Upper lobe of left lung (tissue), 4 donors: Measurements from ENCODE around the gene REM1.
"Not testable (repeated sequence)": the region's sequence is repeated elsewhere in the genome, so short reads cannot be mapped to it uniquely, and the experiment has no call there.

Experiments
- EP300 ChIP-seq, 4 donors: sonication (generic); formaldehyde crosslinking; IDR thresholded peaks; one replicate each; pipeline ENCODE4 v1.5.1; 2017; ENCODE audit warnings: antibody characterized with exemption in 4 of 4, control low read depth in 2 of 4
- POLR2A ChIP-seq, 4 donors: fragments of 450-650 bp; IDR thresholded peaks; one replicate each; pipeline ENCODE4 v1.5.1; 2016 to 2017; ENCODE audit warnings: antibody characterized with exemption in 4 of 4, mild to moderate bottlenecking in 2 of 4
- POLR2AphosphoS5 ChIP-seq, 2 donors: sonication (generic); formaldehyde crosslinking; IDR thresholded peaks; one replicate each; pipeline ENCODE4 v1.5.1; 2017; ENCODE audit warnings: antibody characterized with exemption in 2 of 2
- TF ChIP-seq, protein P1 (sequence below), 6 experiments: fragments of 450-650 bp in 4 of 6; fragments of 200-600 bp in 2 of 6; sonication (generic) in 2 of 6; IDR thresholded peaks; one replicate each; pipeline ENCODE4 v1.5.1; 2016 to 2019; ENCODE audit warnings: antibody characterized with exemption in 6 of 6

DNA sequence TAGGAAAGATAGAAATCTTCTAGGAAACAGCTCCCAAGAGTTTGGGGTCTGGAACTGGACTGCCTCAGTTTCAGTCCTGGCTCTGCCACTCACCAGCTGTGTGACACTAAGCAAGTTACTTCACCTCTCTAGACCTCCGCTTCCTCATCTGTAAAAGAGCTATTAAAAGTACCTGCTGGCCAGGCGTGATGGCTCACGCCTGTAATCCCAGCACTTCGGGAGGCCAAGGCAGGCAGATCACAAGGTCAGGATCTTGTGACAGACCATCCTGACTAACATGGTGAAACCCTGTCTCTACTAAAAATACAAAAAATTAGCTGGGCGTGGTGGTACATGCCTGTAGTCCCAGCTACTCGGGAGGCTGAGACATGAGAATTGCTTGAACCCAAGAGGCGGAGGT is 46.2 kb downstream of the REM1 start:
- not testable (repeated sequence) for TF ChIP-seq EP300, POLR2AphosphoS5, POLR2A (IDR thresholded peaks at IDR 0.05)
- TF ChIP-seq, protein P1, sequence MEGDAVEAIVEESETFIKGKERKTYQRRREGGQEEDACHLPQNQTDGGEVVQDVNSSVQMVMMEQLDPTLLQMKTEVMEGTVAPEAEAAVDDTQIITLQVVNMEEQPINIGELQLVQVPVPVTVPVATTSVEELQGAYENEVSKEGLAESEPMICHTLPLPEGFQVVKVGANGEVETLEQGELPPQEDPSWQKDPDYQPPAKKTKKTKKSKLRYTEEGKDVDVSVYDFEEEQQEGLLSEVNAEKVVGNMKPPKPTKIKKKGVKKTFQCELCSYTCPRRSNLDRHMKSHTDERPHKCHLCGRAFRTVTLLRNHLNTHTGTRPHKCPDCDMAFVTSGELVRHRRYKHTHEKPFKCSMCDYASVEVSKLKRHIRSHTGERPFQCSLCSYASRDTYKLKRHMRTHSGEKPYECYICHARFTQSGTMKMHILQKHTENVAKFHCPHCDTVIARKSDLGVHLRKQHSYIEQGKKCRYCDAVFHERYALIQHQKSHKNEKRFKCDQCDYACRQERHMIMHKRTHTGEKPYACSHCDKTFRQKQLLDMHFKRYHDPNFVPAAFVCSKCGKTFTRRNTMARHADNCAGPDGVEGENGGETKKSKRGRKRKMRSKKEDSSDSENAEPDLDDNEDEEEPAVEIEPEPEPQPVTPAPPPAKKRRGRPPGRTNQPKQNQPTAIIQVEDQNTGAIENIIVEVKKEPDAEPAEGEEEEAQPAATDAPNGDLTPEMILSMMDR (IDR thresholded peaks at IDR 0.05): not testable (repeated sequence)
